ENCODE data around the gene PACS2. TPM values are rescaled to one million over a fixed set of nuclear protein-coding genes. Genes with fewer than 3 reads are reported as not detected.

PACS2 gene
- total and polyA plus RNA-seq, 2 of the 4 experiments (the other 2 are of a cell fraction): 15.6 to 32.2 TPM

GRCh38 chr14:105411017-105411941, 96.7 kb downstream of the PACS2 start:
- peak overlapping the region; percentile 57 for H3K9ac ChIP-seq (ENCODE audit: low read depth, low read length)
- TF ChIP-seq CTCF (conservative IDR thresholded peaks at IDR 0.05; ENCODE audit: low read depth, low read length) (no peak), RAD21 (IDR thresholded peaks at IDR 0.05; ENCODE audit: low read length) (no peak), MAZ (IDR thresholded peaks at IDR 0.05; ENCODE audit: borderline replicate concordance, low read depth, low read length) (no peak), FOS (IDR thresholded peaks at IDR 0.05; ENCODE audit: low read depth, low read length) (no peak), USF2 (IDR thresholded peaks at IDR 0.05; ENCODE audit: low read depth, low read length) (no peak), SMC3 (IDR thresholded peaks at IDR 0.05; ENCODE audit: low read depth, low read length) (no peak), RCOR1 (IDR thresholded peaks at IDR 0.05; ENCODE audit: insufficient replicate concordance, low read length) (no peak), CEBPB (IDR thresholded peaks at IDR 0.05; ENCODE audit: low read depth, low read length) (no peak), BHLHE40 (IDR thresholded peaks at IDR 0.05; ENCODE audit: low read depth, low read length) (no peak), NFE2L2 (IDR thresholded peaks at IDR 0.05; ENCODE audit: low read depth, low read length) (no peak), MAFK (IDR thresholded peaks at IDR 0.05; ENCODE audit: low read depth, low read length) (no peak), MXI1 (IDR thresholded peaks at IDR 0.05; ENCODE audit: borderline replicate concordance, low read depth, low read length) (no peak), ELK1 (IDR thresholded peaks at IDR 0.05; ENCODE audit: borderline replicate concordance, low read depth, low read length) (no peak), POLR2A (IDR thresholded peaks at IDR 0.05; ENCODE audit: low read depth, low read length) (no peak)

More at GRCh38 chr14:105411017-105411941, 96.7 kb downstream of the PACS2 start:
- no peak overlapping the region for H2BK5ac ChIP-seq (ENCODE audit: low read depth, low read length, poor library complexity, severe bottlenecking)
- H4K8ac ChIP-seq (ENCODE audit: low read depth in 2 of 2, low read length in 2 of 2): peak overlapping the region in 1 of 2 experiments; percentile 11; a peak in 2 of 4 replicates
- no peak overlapping the region for H3K27ac ChIP-seq (ENCODE audit: insufficient read depth, low read length)
- dilution Hi-C loops (cut with HindIII; ENCODE audit: low sequenced_read_pairs, unreplicated experiment) (no loop called here), intact Hi-C loops (cut with micrococcal nuclease) (no loop called here), in situ Hi-C loops (cut with MboI; ENCODE audit: low sequenced_read_pairs) (no loop called here)
- peak overlapping the region; percentile 1 for H2AK9ac ChIP-seq (replicated peaks; ENCODE audit: low read depth, low read length, poor library complexity)
- H3K36me3 ChIP-seq (ENCODE audit: control insufficient read depth, insufficient read depth, low read length): no peaks in the 10 kb centered on the region
- POLR2A ChIA-PET (ENCODE audit: unreplicated experiment): interaction anchor here (0.5 kb wide), 1 partner anchor 70 kb away, joined by 4 read pairs; no protein-coding TSS in a partner anchor
- peak overlapping the region; percentile 99 for H3K4me2 ChIP-seq (ENCODE audit: low read depth, low read length)
- H3K9me3 ChIP-seq (ENCODE audit: control insufficient read depth, insufficient read depth, low read length): no peaks in the 10 kb centered on the region
- H4K5ac ChIP-seq (ENCODE audit: low read depth, low read length): peak overlapping the region; percentile 78; the same call in 1 of the 2 replicates
- peak overlapping the region; percentile 77; the same call in 1 of the 2 replicates for H2AK5ac ChIP-seq (ENCODE audit: low read depth, low read length)
- no peak overlapping the region for H3K23ac ChIP-seq (ENCODE audit: low read depth, low read length)
- no peak overlapping the region for H2BK120ac ChIP-seq (ENCODE audit: low read depth, low read length)
- ATAC-seq (ENCODE audit: low read depth): peak; percentile 81
- 12% methylated on average over 45 of the region's 86 CpGs; no CpG with 5 or more reads in 1 of the 2 experiments for WGBS, 2 experiments (ENCODE audit: extremely low coverage in 2 of 2, insufficient read length in 1 of 2)
- peak overlapping the region; percentile 86 for H2AFZ ChIP-seq (replicated peaks; ENCODE audit: low read length, poor library complexity)
- no peaks in the 10 kb centered on the region; a peak in 1 of 4 replicates for H3K79me1 ChIP-seq (ENCODE audit: low read depth in 1 of 2, low read length in 2 of 2)
- no peak overlapping the region for H3K4ac ChIP-seq (ENCODE audit: low read depth, low read length)
- peaks cover 5% of the 10 kb centered on the region for H3K4me1 ChIP-seq (ENCODE audit: control insufficient read depth, insufficient read depth, low read length)
- peak overlapping the region; percentile 38 for H3K4me3 ChIP-seq (ENCODE audit: insufficient read depth, low read depth, low read length)
- no peak overlapping the region for H2BK15ac ChIP-seq (ENCODE audit: low read depth, low read length)
- BruUV-seq (replicated peaks): no TSS peak
- H3K56ac ChIP-seq (ENCODE audit: extremely low read depth, insufficient read depth, low read length): no peak overlapping the region
- no peaks in the 10 kb centered on the region for H3K27me3 ChIP-seq (ENCODE audit: control insufficient read depth, insufficient read depth, low read length)
- H3K9me1 ChIP-seq (ENCODE audit: insufficient read depth, low read length): no peaks in the 10 kb centered on the region
- H4K91ac ChIP-seq (ENCODE audit: insufficient read depth, low read depth, low read length): no peak overlapping the region
- no peak overlapping the region for H3K14ac ChIP-seq (replicated peaks; ENCODE audit: low read depth, low read length)
- CTCF ChIA-PET: no interaction called here
- no peaks in the 10 kb centered on the region for H4K20me1 ChIP-seq (ENCODE audit: insufficient read depth, low read length)
- 0 out of 2 replicates have a peak overlapping the region, but pooled peaks have one; percentile 46 for H3K18ac ChIP-seq (ENCODE audit: low read depth, low read length)
- no peak overlapping the region for H2BK20ac ChIP-seq (ENCODE audit: low read depth, low read length)
- peak; percentile 33 for DNase-seq

All from IMR-90 (cell line).